H54 (cell line): ENCODE measurements around the gene KCNQ1.

ENCODE experiments used
- DNase-seq: peaks from one replicate; pipeline ENCODE4 v3.0.0; 2011; ENCODE audit warnings: low spot score, mixed read lengths; ENCODE audit not compliant: insufficient read length
- FAIRE-seq: peaks from 3 replicates; lab custom pipeline; 2011; peaks lifted over from hg19 to GRCh38; lab: Jason Lieb, UNC
- POLR2A ChIP-seq: IDR thresholded peaks from 2 replicates; pipeline ENCODE4 v1.6.1; 2011; ENCODE audit warnings: low read depth, mild to moderate bottlenecking, low read length

Gene KCNQ1

GRCh38 chr11:2721210-2721916, 276.6 kb downstream of the KCNQ1 start:
- FAIRE-seq (no peak), DNase-seq (no peak)
- no peak for TF ChIP-seq POLR2A

GRCh38 chr11:2722955-2723354, 278.1 kb downstream of the KCNQ1 start:
- DNase-seq, result no peak

GRCh38 chr11:2724104-2724503, 279.3 kb downstream of the KCNQ1 start:
- DNase-seq (no peak), FAIRE-seq (no peak)
- no peak for TF ChIP-seq POLR2A

More at GRCh38 chr11:2722955-2723354, 278.1 kb downstream of the KCNQ1 start:
- TF ChIP-seq POLR2A, result no peak
- FAIRE-seq, result no peak

GRCh38 chr11:2724653-2725367, 280.0 kb downstream of the KCNQ1 start:
- TF ChIP-seq POLR2A, result no peak
- DNase-seq (no peak), FAIRE-seq (no peak)

GRCh38 chr11:2725368-2726300, 280.8 kb downstream of the KCNQ1 start:
- TF ChIP-seq POLR2A, result no peak
- no peak for DNase-seq
- no peak for FAIRE-seq

GRCh38 chr11:2726964-2727363, 282.2 kb downstream of the KCNQ1 start:
- FAIRE-seq, result no peak
- TF ChIP-seq POLR2A, result no peak
- no peak for DNase-seq

- no peak for FAIRE-seq
- TF ChIP-seq POLR2A, result no peak
- DNase-seq, result no peak
Observed at GRCh38 chr11:2728128-2728662, 283.4 kb downstream of the KCNQ1 start.

GRCh38 chr11:2728663-2729332, 284.0 kb downstream of the KCNQ1 start:
- TF ChIP-seq POLR2A, result no peak
- DNase-seq, result no peak
- no peak for FAIRE-seq

- TF ChIP-seq POLR2A, result no peak
- DNase-seq (no peak), FAIRE-seq (no peak)
Observed at GRCh38 chr11:2729841-2730240, 285.0 kb downstream of the KCNQ1 start.

GRCh38 chr11:2730272-2731129, 285.7 kb downstream of the KCNQ1 start:
- FAIRE-seq (no peak), DNase-seq (no peak)
- TF ChIP-seq POLR2A, result no peak

- FAIRE-seq (no peak), DNase-seq (no peak)
- TF ChIP-seq POLR2A, result no peak
Observed at GRCh38 chr11:2731130-2732125, 286.6 kb downstream of the KCNQ1 start.
